Colon (tissue), 2 donors: ENCODE results near the gene ADGRA1.

Experiments used
- FAIRE-seq: peaks from 2 replicates; lab custom pipeline; 2012; peaks lifted over from hg19 to GRCh38; lab: Jason Lieb, UNC
- donor health status: control.
- donor health status: control.

The ADGRA1 gene

DNA sequence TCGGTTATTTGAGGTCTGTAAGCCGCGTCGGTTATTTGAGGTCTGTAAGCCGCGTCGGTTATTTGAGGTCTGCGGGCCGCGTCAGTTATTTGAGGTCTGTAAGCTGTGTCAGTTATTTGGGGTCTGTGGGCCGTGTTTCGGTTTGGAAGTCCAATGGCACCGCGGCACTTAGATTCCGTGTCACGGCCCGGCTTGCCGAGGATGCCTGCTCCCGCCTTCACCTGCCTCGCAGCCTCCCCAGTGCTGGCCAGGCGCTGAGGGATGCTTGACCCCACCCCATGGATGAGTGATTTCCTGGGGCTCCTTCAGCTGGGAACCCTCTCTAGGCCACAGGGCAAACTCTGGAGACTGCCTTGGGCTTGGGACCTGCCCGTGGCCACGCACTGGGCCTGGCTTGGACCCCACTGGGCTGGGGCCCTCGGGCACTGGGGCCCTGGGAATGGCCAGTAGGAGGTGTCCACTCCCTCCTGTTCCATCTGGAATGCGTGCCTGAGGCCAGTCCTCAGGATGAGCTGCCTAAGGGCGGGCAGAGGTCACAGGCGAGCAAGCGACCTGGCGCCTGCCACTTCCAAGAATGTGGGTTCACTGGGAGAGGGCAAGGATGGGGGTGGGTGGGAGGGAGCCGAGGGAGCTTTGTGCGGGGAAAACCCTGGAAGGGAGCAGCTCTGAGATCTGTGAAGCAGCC, 25.6 kb downstream of the ADGRA1 start:
- FAIRE-seq = no peak

DNA sequence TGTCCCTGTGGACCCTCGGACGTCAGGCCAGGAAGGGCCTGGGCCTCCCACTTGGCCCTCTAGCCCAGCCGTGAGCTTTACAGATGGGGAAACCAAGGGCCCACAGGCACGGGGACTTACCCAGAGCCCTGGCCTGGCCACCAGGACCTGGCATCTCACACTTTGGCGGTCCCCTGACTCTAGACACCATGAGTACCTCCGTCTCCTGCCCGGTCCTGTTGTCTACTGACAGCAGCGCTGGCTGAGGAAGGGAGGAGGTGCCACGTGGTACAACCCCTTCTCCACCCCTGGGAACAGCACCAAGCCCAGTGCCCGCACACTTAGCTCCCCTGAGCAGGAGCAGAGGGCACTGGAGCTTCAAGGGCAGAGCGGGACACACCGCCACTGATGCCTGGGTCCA, 26.1 kb downstream of the ADGRA1 start:
- FAIRE-seq = no peak

DNA sequence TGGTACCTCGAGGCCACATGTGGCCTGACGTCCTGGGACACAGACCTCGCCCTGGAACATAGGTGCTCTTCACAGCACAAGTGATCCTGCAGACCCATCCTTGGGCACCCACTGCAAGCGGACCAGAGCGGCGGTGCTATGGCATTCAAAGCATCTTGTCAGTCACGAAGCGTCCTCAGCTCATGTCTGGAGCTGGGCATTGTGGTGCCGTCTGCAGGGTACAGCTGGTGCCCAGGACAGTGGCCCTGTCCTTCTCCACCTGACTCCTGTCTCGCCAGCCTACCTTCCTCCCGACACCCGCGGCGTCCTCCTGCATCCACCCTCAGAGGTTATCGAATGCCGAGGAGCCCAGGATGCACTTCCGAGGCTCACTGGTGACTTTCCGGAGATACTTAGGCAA, 26.5 kb downstream of the ADGRA1 start:
- no peak for FAIRE-seq

DNA sequence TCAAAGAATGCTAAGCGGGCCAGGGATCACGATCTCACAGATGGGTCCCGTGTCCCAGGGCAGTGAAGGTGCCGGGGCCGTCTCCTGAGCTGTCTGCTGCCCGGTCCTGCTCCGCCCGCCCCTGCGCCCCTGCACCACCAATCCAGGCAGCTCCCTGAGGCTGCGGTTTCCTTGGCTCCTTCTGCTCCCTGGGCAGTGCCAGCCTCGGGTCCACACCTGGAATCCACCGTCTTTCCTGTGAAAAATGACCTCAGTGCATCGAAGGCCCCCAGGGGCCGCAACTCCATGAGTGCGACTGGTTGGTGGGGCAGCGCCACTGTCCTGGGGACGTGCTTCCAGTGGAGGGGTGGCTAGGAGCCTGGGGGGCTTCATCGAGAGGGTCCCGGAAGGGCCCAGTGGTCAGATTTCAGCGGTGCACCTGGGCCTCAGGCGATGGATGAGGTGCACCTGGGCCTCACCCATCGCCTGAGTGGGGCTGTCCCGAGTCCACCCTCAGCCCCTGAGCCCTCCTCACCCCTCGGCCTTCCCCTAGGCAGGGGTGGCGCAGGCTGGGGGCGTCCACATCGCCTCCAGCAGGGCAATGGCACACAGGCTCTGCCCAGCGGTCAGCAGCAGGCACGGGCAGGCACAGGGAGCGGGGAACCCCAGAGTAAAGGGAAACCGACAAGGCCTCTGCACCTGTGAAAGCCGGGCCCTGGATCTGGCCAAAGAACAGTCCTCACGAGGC, 27.2 kb downstream of the ADGRA1 start:
- no peak for FAIRE-seq

DNA sequence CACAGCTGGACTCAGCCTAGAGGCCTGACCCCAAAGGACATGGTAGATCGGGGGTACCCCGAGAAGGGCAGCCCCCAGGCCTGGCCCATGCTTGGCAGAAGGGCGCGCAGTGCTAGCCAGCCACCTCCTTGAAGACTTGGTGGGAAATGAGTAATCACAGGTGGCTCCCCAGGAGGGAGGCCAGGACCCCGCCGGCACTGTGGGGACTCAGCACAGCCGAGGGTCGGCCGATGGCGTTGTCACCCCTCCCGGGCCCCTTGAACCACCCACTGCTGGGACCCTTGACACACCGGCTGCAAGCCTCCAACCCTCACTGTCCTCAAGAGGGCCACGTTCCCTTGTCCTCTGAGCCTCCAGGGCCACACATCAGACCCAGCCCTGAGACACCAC, 27.7 kb downstream of the ADGRA1 start:
- FAIRE-seq = no peak

DNA sequence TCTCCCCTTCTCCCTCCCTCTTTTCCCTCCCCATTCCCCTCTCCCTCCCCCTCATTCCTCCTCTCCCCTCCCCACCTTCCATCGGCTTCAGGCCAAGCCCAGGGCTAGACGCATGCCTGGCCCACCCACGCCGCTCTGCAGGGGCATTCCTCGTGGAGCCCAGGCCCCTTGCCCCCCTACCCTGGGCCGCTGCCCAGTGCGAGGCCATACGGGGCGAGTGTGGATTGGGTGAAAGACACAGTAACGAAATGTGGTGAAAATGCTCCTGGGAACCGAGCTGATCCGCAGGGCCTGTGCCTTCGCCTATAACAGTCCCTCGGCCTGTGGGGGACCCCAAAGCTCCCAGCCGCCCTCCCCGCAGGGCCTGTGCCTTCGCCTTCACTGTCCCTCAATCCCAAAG, 28.3 kb downstream of the ADGRA1 start:
- FAIRE-seq = no peak

DNA sequence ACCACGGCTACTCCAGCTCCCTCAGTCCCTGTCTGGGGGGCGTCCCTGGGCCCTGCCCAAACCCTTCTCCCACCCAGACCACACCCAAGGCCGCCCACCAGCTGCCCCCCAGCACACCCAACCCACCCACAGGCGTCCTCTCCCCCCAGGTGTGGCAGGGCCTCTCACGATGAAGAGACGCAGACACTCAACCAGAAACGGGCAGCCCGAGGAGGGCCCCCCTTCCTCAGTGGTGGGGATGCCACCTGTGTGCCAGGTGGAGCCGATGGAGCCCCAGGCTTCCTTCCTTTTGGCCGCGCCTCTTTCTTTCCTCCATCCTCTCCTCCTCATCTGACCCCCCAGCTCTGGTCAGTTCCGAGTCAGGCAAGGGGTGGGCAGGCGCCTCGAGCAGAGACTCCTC, 28.7 kb downstream of the ADGRA1 start:
- FAIRE-seq = no peak

DNA sequence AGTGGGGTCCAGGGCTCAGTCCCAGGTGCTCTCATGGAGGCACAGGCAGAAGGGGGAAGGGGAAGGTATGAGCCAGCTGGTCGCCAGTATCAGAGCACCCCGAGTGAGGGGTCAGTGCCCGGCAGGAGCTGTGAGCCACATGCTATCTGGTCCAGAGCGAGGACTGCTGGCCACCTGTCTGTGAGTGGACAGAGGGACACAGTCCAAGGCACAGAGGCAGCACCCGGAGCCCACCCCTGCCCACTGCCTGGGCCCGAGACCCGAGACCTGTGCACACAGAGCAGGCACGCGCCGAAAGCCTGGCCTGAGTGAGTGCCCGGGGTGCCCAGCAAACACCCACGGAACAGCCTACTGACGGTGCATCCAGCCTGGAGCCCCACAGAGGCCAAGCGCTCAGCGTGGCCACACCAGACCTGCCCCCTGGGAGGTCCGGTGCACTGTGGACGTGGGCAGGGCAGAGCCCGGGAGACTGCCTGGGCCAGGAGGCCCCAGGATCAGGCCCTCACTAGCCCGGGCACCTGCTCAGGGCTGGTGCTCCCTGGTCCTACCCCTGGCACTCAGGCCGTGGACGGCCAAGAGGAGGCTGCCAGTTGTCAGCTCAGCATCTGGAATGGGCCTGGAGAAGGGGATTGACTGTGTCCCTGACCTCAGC, 29.4 kb downstream of the ADGRA1 start:
- no peak for FAIRE-seq

DNA sequence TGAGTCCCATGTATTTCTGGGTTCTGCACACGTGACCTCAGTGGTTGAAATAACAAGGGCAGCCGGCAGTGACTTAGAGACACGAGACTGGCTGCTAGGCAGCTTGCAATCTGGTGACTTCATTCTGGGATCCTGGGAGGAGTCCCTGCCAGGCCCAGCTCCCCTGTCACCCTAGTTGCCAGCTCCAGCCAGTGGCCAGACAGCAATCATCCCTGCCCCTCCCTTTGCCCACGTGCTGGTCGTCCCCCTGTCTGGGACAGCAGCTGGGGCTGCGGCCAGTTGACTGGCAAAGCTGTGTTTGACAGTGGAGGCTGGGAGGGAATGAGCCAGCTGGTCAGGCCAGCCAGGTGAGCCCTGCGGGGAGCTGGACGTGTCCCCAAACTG, 30.0 kb downstream of the ADGRA1 start:
- no peak for FAIRE-seq

DNA sequence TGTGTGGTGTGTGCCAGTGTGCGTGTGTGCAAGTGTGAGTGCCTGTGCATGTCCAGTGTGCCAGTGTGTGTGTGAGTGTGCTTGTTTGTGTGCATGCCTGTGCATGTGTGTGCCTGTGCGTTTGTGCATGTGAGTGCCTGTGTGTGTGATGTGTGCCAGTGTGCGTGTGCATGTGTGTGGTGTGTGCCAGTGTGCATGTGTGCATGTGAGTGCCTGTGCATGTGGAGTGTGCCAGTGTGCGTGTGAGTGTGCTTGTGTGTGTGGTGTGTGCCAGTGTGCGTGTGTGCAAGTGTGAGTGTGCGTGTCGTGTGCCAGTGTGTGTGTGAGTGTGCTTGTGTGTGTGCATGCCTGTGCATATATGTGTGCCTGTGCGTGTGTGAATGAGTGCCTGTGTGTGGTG, 33.8 kb downstream of the ADGRA1 start:
- FAIRE-seq = no peak

DNA sequence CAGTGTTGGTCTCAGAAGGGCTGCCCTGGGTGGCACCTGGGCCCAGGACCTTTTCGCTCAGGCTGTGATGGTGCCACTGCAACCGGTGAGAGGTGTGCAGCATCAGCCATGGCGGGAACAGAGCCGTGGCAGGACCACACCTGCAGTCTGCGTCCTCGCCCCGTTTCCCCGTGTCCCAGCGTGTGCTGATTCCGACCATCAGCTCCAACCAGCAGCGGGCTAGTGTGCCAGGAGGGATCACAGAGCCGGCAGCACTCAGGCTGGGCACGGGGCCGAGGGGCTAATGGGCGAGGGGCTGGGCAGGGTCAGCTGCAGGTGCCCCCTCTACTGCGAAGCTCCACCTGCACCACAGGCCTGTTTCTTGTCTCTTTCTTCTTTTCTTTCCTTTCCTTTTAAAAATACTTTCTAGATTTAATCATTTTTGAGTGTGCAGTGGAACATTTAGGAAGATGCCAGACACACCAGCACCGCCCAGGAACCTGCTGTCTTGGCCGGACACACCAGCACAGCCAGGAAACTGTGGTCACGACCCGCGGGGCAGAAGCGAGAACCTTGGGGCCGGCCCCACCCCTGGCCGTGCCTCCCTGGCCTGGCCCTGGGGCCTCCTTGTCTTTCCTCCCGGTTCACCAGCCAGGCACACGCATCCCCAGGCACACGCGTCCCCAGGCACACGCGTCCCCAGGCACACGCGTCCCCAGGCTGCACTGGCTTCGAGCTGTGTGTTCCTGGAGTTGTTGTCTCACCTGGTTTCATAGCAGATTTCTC, 34.6 kb downstream of the ADGRA1 start:
- no peak for FAIRE-seq

DNA sequence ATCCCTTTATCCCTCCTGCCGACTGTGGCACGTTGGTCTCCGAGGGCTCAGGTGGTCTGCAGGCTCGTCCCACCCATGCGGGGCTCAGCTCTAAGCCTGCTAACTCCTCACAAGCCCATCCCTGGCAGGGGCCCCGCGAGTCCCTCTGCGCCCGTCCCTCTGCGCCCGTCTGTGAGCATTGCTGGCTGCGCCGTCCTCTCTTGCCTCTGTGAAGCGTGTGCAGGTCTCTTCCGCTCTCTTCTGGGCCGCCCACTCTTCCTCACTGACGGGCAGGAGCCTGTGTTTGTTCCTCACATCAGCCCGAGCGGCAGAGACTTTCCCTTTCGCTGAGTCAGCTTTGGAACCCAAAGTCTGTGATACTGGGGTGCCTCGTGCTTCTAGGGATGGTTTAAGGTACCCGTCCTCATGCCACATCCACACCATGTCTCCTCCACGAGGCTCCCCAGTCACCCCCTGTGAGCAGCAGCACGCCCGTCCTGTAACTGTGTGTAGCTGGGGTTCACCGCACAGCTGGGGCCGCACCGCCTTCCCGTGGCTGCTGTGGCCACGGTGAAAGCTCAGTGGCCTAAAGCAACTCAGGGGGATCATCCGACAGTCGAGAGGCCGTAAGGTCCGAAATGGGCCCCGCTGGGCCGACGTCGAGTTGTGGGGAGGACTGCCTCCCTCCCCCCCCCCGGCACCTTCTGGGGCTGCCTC, 35.5 kb downstream of the ADGRA1 start:
- FAIRE-seq = no peak

DNA sequence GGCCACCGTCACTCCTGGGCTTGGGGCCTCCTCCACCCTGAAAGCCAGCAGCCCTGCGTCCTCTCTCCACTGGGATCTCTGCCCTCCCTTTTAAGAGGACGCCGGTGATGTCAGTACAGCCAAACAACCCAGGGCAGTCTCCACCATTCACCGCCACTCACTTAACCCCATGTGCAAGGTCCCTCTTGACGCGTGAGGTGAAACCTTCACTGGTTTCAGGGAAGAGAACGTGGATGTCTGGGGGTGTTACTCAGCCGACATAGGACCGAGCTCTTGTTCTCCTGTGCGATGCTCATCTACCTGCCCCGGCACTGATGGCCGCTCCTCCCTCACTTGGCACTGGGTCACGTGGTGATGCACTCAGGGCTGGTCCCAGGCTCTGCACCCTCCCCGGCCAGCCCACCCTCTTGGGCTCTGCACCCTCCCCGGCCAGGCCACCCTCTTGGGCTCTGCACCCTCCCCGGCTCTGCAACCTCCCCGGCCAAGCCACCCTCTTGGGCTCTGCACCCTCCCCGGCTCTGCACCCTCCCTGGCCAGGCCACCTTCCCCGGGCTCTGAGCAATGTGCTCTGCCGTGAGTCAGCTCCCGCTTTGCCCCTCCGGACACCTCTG, 36.1 kb downstream of the ADGRA1 start:
- FAIRE-seq = no peak

DNA sequence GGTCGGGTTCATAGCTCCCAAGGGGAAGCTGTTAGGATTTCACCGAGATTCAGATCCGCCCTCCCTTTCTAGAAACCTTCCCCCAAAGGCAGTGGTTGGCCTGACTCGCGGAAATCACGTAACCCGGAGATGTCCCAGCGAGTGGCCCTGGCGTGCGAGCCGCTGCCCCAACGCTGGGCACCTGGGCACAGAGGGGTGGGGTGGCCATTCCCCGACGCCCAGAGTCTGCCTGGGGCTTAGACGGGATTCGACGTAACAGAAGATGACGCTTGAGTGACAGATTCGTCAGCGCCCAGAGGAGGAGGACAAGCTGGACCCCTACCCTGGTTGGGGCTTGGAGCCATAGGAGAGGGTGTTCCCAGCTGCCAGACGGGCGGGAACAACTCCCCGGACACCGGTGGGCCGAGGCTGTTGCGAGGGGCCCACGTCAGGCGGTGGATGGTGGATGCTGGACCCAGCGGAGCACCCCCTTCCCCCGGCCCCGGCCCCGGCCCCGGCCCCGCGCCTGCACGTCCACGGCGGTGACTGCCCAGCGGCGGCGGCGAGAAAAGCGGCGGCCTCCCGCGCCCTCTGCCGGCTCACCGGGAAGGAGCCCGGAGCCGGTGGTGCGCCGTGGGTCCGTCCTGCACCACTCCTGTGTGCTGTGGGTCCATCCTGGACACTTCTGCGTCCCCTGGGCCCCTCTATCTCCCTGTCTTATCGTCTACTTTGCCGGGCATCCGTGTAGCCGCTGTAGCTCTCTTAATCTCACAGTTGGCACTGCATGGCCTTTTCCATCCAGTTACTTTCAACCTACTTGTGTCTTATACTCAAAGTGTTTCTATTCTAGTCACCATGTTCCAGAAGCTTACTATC, 36.9 kb downstream of the ADGRA1 start:
- FAIRE-seq = no peak

DNA sequence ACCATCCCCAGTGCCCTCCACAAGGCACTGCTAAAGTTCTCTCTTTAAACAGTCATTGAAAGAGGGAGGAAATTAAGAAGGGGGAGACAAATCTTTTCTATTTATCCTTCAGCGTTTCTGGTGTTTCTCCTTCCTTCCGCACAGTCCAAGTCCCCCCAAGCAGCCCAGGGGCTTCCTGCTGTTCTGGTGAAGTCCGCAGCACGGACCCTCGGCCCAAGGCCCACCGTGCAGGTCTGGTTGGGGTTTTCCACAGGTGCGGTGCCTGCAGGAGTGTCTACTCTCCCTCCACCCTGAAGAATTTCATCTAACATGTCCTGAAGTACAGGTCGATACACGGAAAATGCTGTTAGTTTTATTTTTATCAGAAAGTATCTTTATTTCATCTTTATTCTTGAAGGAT, 38.2 kb downstream of the ADGRA1 start:
- FAIRE-seq = no peak

DNA sequence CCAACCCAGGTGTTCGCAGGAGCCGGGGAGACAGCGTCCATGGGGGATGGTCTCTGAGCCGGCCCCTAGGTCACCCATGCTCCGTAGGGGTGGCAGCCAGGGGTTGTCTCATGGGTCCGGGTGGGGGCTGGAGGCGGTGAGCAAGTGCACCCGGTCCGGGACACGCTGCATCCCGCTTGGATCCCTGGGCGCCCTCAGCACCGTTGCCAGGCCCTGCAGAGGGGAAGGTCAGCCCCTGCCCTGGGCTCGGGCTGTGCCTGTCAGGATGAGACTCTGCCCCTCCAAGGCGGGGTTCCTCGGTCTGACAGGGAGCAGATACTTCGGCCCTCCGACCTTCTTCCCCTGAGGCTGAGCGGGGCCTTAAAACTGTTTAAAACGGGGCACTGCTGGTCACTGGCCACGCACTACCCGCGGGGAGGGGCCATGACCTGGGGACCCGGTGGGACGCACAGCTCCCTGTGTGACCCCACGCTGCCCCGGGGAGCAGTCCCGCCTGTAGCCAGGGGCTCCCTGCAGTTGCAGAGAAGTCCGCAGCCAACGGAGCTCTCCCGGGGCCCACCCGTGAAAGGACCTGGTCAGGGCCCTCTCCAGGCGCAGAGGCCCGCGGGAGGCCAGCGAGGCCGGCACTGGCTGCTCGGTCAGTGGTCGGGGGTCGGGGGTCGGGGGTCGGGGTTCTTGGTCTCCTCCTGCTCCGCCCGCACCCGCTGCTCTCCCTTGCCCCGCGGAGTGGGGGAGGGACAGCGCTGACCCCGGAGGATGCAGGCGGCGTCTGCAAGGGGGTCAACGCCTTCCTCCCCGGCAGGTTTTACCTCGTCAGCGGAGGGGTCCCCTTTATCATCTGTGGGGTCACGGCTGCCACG, 38.9 kb downstream of the ADGRA1 start:
- no peak for FAIRE-seq

DNA sequence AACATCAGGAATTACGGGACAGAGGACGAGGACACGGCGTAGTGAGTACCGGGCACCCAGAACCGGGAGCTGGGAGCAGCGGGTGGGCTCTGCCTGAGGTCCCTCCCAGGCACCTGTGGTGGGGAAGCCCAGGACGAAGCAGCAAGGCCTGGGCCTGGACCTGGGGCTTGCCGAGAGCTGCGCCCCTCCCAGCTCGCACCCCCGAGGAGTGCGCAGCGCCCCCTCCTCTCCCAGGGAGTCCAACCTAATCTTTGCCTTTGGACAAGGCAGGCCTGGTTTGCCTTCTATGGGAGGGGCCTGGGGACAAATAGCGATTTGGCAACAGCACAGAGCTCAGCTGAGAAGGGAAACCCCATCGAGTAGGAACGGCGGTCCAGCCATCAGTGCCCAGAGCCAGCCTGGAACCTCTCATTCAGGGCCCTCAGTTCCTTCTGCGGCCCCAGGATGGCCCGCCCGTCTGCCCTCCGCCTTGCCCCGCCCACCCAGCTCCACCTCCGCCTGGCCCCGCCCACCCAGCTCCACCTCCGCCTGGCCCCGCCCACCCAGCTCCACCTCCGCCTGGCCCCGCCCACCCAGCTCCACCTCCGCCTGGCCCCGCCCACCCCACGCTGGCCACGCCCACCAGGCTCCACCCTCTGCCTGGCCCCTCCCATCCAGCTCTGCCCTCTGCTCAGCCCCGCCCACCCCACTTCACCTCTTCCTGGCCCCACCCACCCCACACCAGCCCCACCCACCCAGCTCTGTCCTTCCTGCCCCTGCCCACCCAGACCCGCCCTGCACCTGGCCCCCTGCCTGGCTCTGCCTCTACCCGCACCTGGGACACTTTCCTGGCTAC, 39.8 kb downstream of the ADGRA1 start:
- FAIRE-seq = no peak

DNA sequence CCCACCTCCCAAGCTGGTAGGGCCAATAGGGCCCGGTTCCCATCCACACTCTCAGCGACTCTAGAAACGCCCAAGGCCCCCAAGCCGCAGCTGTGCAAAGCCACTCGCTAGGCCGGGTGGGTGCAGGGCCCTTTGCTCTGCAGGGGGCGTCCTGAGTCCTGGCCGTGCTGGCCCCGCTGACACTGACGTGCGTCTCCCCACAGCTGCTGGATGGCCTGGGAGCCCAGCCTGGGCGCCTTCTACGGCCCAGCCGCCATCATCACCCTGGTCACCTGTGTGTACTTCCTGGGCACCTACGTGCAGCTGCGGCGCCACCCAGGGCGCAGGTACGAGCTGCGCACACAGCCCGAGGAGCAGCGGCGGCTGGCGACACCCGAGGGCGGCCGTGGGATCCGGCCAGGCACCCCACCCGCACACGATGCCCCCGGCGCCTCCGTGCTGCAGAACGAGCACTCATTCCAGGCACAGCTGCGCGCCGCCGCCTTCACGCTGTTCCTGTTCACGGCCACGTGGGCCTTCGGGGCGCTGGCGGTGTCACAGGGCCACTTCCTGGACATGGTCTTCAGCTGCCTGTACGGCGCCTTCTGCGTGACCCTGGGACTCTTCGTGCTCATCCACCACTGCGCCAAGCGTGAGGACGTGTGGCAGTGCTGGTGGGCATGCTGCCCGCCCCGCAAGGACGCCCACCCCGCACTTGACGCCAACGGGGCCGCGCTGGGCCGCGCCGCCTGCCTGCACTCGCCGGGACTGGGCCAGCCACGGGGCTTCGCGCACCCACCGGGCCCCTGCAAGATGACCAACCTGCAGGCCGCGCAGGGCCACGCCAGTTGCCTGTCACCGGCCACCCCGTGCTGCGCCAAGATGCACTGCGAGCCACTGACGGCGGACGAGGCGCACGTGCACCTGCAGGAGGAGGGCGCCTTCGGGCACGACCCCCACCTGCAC, 40.7 kb downstream of the ADGRA1 start:
- FAIRE-seq = no peak
